NCI-H2029 (cell line): ENCODE results near the gene P2RY10.
"Not testable (repeated sequence)": the region's sequence is repeated elsewhere in the genome, so short reads cannot be mapped to it uniquely, and the experiment has no call there.

Source experiments
- DNase-seq: peaks from one replicate; lab custom pipeline; 2025; lab: John Stamatoyannopoulos, UW

The P2RY10 gene, protein sequence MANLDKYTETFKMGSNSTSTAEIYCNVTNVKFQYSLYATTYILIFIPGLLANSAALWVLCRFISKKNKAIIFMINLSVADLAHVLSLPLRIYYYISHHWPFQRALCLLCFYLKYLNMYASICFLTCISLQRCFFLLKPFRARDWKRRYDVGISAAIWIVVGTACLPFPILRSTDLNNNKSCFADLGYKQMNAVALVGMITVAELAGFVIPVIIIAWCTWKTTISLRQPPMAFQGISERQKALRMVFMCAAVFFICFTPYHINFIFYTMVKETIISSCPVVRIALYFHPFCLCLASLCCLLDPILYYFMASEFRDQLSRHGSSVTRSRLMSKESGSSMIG

GRCh38 chrX:78945186-78945912 lies at the start of gene P2RY10:
Gene P2RY10, plus strand, starts transcription at chrX:78945391. Its CDS starts 15,130 bp downstream, at chrX:78960521.
- DNase-seq: no peak

DNA sequence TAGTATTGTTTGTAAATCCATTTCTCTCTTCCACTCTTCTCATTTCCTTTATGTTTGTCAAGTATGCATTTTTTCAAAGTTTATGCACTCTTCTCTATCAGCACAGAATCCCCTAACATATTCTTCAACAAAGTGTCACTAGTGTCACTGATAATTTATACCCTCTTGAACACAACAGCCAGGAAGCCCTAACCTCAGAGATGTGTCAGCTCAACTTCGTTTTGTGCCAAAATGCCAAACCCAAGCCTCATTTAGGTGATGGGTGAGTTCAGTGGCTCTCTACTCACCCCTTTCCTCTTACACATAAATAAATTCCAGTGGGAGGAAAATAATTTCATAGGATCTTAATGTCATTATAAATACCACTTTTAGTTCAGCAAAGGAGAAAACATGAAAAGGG lies 22.4 kb upstream of the P2RY10 start:
- no peak for DNase-seq

GRCh38 chrX:78923198-78924015 lies 21.8 kb upstream of the P2RY10 start:
- DNase-seq: no peak

DNA sequence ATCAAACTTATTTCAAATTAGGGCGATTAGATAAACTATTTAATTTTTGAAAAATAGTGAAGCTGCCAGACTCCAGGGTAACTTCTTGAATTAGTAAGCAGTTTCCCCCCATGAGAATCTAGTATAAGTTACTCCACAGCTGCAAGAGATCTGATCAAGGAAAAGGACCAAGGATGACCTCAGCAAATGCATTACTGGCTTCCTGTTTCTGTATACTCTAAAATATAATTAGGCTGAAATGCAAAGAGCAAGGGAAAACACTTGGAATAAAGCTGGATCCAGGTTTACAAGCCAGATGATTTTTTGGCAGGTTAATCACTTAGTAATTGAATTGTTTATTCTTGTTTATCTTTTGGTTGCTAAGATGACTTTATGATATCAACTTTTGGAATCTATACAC lies 13.4 kb upstream of the P2RY10 start:
- no peak for DNase-seq

DNA sequence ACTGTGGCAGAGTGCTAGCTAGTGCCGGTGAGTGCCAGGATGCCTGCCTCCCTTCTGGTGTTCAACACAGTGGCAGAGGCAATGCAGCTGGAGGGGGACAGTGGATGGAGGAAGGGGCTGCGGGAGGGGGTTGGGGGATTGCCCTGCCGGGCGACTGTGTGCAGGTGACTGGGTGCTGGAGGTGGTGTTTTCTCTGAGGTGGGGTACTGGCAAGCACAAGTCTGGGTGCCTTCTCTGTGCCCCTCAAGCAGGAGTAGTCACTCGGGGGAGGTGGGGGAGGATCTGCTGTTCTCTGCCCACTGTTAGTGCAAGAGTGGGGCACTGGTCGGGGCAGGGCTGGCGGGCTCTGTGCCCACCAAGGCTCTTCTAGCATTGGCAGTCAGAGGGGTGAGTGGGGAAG lies 10.3 kb upstream of the P2RY10 start:
- no peak for DNase-seq

DNA sequence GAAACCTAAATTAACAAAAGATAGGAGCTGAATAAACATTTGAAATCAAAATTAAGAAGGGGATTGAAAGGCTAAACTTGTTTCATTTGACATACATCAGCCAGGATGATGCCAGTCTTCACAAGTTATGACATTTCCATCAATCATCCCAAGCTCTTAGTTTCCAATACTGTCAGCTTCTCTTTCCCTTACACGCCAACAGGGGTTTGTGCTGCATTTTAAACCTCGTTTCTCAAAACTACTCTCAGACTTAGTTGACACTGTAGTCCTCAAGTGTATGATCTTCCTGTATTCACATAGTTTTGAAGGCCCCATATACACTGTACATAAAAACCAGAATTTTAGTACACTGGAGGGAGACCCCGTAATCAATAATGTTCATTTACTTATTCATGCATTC lies 840 bp upstream of the P2RY10 start:
- DNase-seq: no peak

GRCh38 chrX:78946178-78946931 lies 1.2 kb downstream of the P2RY10 start:
- DNase-seq: no peak

DNA sequence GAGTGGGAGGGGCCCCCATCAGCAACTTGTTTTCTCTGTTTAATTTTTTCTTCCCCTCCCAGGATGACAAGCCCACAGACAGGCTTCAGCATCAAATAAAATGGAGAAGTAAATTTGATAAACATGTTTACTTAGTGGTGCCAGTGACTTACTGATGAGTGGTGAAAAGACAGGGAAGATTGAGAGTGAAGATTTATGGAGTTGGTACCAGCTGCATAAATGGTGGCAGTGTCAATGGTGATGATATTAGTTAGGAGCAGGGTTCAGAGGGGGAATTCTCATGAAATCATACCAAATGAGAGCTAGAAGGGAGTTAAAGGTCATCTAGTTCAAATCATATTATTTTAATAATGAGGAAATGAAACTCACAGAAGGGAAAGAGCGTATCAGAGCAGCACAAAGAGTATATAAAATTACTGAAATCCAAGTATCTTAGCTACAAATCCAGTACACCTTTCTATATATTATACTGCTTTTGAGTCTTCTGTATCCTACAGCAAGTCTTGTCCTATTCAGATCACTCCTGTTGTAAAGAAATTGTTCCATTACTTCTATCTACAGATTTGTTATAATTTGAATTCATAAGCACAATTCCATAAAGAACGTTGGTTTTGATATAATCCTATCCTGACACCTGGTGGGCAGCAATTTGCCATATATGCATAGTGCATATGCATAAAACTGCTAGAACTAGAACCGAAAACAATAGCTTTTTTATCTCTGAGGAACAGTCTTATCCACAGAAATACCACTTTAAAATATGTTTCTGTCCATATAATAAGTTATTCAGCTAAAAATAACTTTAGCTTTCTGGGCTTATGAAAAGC lies 5.0 kb downstream of the P2RY10 start:
- no peak for DNase-seq

DNA sequence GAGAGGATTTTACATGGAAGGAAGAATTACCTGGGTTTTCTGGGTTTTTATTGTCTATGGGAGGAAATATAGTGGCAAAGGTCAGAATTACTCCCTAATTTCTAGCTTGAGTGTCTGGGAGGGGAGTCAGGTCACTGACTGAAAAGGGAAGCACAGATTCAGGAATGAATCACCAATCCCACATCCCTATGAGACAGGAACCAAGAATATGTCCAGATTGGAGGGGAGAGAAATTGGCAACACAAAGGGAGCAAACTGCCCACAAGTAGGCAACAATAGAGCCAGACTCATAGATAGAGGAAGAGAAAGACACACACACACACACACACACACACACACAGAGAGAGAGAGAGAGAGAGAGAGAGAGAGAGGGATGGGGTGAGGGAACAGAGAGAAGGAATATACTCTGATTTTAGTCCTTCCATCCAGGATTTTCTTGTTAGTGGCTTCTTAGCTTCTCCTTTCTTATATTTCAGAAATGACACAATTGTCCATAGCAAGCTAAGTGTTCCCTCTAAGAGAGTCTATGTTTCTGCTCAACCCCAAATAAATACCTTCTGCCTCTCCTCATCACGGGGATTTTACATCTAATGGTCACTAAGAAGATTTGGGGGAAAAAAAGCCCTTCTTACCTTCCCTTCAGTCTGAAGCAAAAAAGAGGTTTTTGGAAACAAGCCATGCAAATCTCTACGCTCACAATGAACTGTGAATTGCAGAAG lies 12.0 kb downstream of the P2RY10 start:
- DNase-seq: no peak

- DNase-seq: no peak
These were observed 12.6 kb downstream of the P2RY10 start for GRCh38 chrX:78957768-78958130.

- DNase-seq: no peak
These were observed 13.4 kb downstream of the P2RY10 start for GRCh38 chrX:78958419-78959116.

- DNase-seq: no peak
These were observed 15.7 kb downstream of the P2RY10 start for GRCh38 chrX:78960888-78961287.

DNA sequence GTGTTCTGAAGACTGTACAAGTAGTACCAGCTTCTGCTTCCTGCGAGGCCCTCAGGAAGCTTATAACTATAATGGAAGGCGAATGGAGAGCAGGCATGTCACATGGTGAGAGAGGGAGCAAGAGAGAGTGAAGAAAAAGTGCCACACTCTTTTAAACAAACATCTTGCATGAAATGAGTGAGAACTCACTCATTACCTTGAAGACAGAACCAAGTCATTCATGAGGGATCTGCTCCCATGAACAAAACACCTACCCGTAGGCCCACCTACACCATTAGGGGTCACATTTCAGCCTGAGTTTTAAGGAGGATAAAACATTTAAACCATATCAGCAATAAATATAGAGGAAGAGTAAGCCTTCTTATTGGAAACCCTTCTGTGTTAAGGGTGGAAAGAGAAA lies 19.4 kb downstream of the P2RY10 start:
- DNase-seq: no peak

- DNase-seq: no peak
These were observed 34.7 kb downstream of the P2RY10 start for GRCh38 chrX:78979789-78980464.

DNA sequence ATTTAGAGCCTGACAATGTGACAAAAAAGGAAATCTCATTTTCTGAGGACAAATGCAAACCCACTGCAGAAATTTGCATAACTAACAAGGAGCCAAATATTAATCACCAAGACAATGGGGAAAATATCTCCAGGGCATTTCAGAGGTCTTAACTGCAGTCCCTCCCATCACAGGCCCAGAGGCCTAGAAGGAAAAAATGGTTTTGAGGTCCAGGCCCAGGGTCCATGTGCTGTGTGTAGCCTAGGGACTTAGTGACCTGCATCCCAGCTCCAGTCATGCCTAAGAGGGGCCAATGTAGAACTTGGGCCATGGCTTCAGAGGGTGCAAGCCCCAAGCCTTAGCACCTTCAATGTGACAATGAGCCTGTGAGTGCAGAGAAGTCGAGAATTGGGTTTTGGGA lies 44.2 kb downstream of the P2RY10 start:
- DNase-seq: no peak

DNA sequence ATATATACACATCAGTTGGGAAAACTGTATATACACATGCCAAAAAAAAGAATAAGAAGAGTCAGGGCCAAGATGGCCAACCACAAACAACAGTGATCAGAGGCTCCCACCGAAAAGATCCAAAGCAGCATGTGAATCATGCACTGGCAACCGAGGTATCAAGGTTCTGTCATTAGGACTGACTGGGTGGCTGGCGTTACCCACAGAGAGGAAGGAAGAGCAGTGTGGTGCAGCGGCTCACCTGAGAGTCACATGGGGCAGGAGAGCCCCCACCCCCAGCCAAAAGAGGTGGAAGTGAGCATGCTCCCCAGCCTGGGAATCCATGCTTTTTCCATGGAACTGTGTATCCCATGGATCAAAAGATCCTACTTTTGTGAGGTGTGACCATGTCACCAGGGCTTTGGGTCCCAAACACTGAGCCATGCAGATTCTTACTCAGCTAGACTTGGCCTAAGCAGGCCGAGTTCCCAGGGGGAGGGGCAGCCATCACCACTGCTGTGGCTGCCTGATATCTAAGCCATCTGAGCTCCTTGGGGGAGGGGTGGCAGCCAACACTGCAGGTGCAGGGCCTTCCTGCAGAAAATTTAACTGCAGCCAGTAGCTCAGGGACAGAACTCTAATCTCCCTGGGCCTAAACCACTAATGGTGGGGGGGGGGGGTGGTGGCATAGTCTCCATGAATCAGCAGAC lies 52.8 kb downstream of the P2RY10 start:
- no peak for DNase-seq

- not testable (repeated sequence) for DNase-seq
These were observed 62.3 kb downstream of the P2RY10 start for GRCh38 chrX:79007540-79007939.
